Heart left ventricle (tissue), 16 donors: Measurements from ENCODE around the gene OR51B2. TPM values are rescaled to one million over a fixed set of nuclear protein-coding genes. Genes with fewer than 3 reads are reported as not detected.

ENCODE experiments used
- ATAC-seq, 4 donors: fragments of 200-7000 bp; cut with Tn5 transposase; one replicate each; pipeline ENCODE4 v1.9.1; 2020 to 2022; ENCODE audit warnings: moderate library complexity in 4 of 4, mild to moderate bottlenecking in 3 of 4, moderate number of reproducible peaks in 1 of 4
- DNase-seq, 5 donors: peaks; one replicate each; pipeline ENCODE4 v3.0.0-alpha.2; 2020
- H3K27ac ChIP-seq, 12 donors: fragments of 200-600 bp; sonication (generic) in 4 of 12; one replicate each; pipeline versions ENCODE4 v1.5.0 to v1.8.0; 2016 to 2022; ENCODE audit warnings: mild to moderate bottlenecking in 2 of 12
- H3K27me3 ChIP-seq, 9 donors: fragments of 200-600 bp; sonication (generic) in 2 of 9; one replicate each; pipeline versions ENCODE4 v1.5.1 to v1.8.0; 2016 to 2022; ENCODE audit warnings: mild to moderate bottlenecking in 3 of 9
- H3K36me3 ChIP-seq, 9 donors: fragments of 200-600 bp; sonication (generic) in 2 of 9; one replicate each; pipeline versions ENCODE4 v1.5.0 to v1.8.0; 2018 to 2022; ENCODE audit warnings: mild to moderate bottlenecking in 2 of 9
- H3K4me1 ChIP-seq, 12 donors: fragments of 200-600 bp; sonication (generic) in 4 of 12; one replicate each; pipeline versions ENCODE4 v1.5.0 to v1.8.0; 2016 to 2022; ENCODE audit warnings: mild to moderate bottlenecking in 3 of 12
- H3K4me3 ChIP-seq, 12 donors: fragments of 200-600 bp; sonication (generic) in 4 of 12; one replicate each; pipeline versions ENCODE4 v1.5.0 to v1.8.0; 2017 to 2022; ENCODE audit warnings: mild to moderate bottlenecking in 9 of 12, moderate library complexity in 4 of 12
- H3K9me3 ChIP-seq, 12 donors: fragments of 200-600 bp; sonication (generic) in 4 of 12; one replicate each; pipeline versions ENCODE4 v1.5.0 to v1.8.0; 2016 to 2022; ENCODE audit warnings: mild to moderate bottlenecking in 1 of 12
- POLR2A ChIP-seq, 2 donors: fragments of 450-650 bp; IDR thresholded peaks; one replicate each; pipeline ENCODE4 v1.6.1; 2017; ENCODE audit warnings: antibody characterized with exemption in 2 of 2, mild to moderate bottlenecking in 2 of 2, moderate library complexity in 2 of 2
- WGBS, 4 donors: extraction: QIAGEN DNeasy Blood & Tissue Kit in 2 of 4; methylation state at CpG; one replicate each; pipeline versions ENCODE4 v1.1.5 to v1.1.7; 2013 to 2018; 5-methylcytosine and 5-hydroxymethylcytosine counted together
- intact Hi-C, 10 donors: fragments of 100-400 bp; cut with DNase I; formaldehyde crosslinking; loops; one replicate each; pipeline versions ENCODE4 v1.11.1 to v1.14.2; 2022
- polyA plus RNA-seq, 2 donors: library from polyadenylated mRNA; stranded (reverse); fragments of 200-250 nt; gene quantifications; one replicate each; pipeline ENCODE4 v1.2.3, GENCODE V29; 2013
- total RNA-seq, 9 donors: library from RNA; depleted of rRNA in 2 of 9; stranded (reverse); fragments of >200 nt in 2 of 9; fragmentation: NEBNext Ultra II Directional in 3 of 9; extraction: Animal tissue kit (Norgen Biotek cat#: 25700) in 3 of 9; gene quantifications; one replicate each; pipeline versions ENCODE4 v1.1.0 to v1.2.4, GENCODE V29; 2016 to 2023
- TF ChIP-seq, protein P1 (sequence below), 12 donors: fragments of 200-600 bp; sonication (generic) in 4 of 12; IDR thresholded peaks; one replicate each; pipeline versions ENCODE4 v1.5.0 to v1.8.0; 2018 to 2022; ENCODE audit warnings: antibody characterized with exemption in 12 of 12, mild to moderate bottlenecking in 5 of 12
- donor health status: ischemic (EF 13 %, LVEDD 7.1; RV severe dilation, severe dysfunction).
- donor health status: healthy with polysubstance abuse.
- donor health status: DM: no; HTN: yes; CAD: no.
- donor health status: DM: no; HTN: no; CAD: no.
- donor health status: ischemic (EF 25% LVEDD 6.9; RV normal size, moderate dysfunction).
- donor health status: ischemic (EF 25% LVEDD 5.7; RV mildly dilated, moderate dysfunction).
- donor health status: healthy.
- donor health status: DM: yes; HTN: yes; CAD: no.
- donor health status: ischemic (EF 35%, LVEDD 5.7; RV mildly dilated, moderate dysfunction).
- donor health status: nonischemic (EF 11% LVEDD 7.7; RV severe dilation, severe dysfunction).
- donor health status: DM: yes; HTN: yes; CAD: no.
- donor health status: PGD.
- donor health status: ischemic (EF 29% LVEDD 5.4; RV normal size, mild dysfunction).
- donor health status: nonischemic (EF 23%, LVEDD 6.1; RV moderate dilation, normal function).

Gene OR51B2
- total and polyA plus RNA-seq, 11 donors = not detected

GRCh38 chr11:5310423-5310822, 13.7 kb downstream of the OR51B2 start:
- Histone ChIP-seq H3K4me1 (no peaks in the 10 kb centered on the region), H3K4me3 (no peak overlapping the region), H3K36me3 (no peaks in the 10 kb centered on the region), H3K27ac (no peak overlapping the region), H3K9me3 (peaks cover 0 to 2% (median 0%) of the 10 kb centered on the region in 12 donors), H3K27me3 (no peaks in the 10 kb centered on the region)
- 90 to 100% (median 95%) methylated on average over 1 of the region's 1 CpG for WGBS, 4 donors
- no peak for DNase-seq
- ATAC-seq = no peak
- TF ChIP-seq, protein P1, sequence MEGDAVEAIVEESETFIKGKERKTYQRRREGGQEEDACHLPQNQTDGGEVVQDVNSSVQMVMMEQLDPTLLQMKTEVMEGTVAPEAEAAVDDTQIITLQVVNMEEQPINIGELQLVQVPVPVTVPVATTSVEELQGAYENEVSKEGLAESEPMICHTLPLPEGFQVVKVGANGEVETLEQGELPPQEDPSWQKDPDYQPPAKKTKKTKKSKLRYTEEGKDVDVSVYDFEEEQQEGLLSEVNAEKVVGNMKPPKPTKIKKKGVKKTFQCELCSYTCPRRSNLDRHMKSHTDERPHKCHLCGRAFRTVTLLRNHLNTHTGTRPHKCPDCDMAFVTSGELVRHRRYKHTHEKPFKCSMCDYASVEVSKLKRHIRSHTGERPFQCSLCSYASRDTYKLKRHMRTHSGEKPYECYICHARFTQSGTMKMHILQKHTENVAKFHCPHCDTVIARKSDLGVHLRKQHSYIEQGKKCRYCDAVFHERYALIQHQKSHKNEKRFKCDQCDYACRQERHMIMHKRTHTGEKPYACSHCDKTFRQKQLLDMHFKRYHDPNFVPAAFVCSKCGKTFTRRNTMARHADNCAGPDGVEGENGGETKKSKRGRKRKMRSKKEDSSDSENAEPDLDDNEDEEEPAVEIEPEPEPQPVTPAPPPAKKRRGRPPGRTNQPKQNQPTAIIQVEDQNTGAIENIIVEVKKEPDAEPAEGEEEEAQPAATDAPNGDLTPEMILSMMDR (IDR thresholded peaks at IDR 0.05) = no peak
- no peak for TF ChIP-seq POLR2A (IDR thresholded peaks at IDR 0.05)
- intact Hi-C loops = no loop called here

- ATAC-seq (no peak), DNase-seq (no peak)
- Histone ChIP-seq H3K9me3 (no peaks in the 10 kb centered on the region), H3K27me3 (no peaks in the 10 kb centered on the region), H3K4me1 (no peaks in the 10 kb centered on the region), H3K36me3 (no peaks in the 10 kb centered on the region), H3K27ac (no peak overlapping the region), H3K4me3 (no peak overlapping the region)
- intact Hi-C loops = no loop called here
- TF ChIP-seq, protein P1 (IDR thresholded peaks at IDR 0.05) = no peak
- TF ChIP-seq POLR2A (IDR thresholded peaks at IDR 0.05) = no peak
- WGBS, 4 donors = 77 to 86% (median 82%) methylated on average over 2 of the region's 2 CpGs
Measured at GRCh38 chr11:5307256-5308019, 16.7 kb downstream of the OR51B2 start.

GRCh38 chr11:5304046-5304445, 20.1 kb downstream of the OR51B2 start:
- ATAC-seq = no peak

DNA sequence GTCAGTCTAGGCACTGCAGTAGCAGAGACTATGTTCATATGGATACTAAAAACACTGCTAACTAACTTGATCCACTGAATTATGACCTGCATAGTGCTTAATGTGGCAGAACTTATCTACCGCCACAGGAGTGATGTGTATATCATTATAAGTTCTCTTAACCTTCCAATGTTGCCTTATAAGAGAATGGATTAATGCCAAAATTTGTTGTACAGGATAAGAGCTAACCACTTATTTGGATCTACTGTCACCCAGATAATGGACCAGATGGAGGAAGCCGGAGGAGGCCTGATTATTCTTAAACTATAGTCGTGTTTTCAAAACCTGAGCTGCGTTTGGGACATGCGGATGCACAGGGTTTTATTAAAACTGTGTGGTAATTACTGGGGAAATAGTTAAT, 20.5 kb downstream of the OR51B2 start:
- 55 to 71% (median 63%) methylated on average over 5 of the region's 5 CpGs for WGBS, 4 donors

More at GRCh38 chr11:5304046-5304445, 20.1 kb downstream of the OR51B2 start:
- WGBS, 4 donors = 53 to 94% (median 90%) methylated on average over 1 of the region's 1 CpG
- Histone ChIP-seq H3K4me1 (no peaks in the 10 kb centered on the region), H3K4me3 (no peak overlapping the region), H3K27me3 (no peaks in the 10 kb centered on the region), H3K27ac (no peak overlapping the region), H3K36me3 (no peaks in the 10 kb centered on the region), H3K9me3 (no peaks in the 10 kb centered on the region)
- no peak for DNase-seq
- intact Hi-C loops = no loop called here
- TF ChIP-seq, protein P1 (IDR thresholded peaks at IDR 0.05) = no peak
- no peak for TF ChIP-seq POLR2A (IDR thresholded peaks at IDR 0.05)

More for the DNA sequence above, 20.5 kb downstream of the OR51B2 start:
- no peaks in the 10 kb centered on the region for H3K36me3 ChIP-seq
- no peaks in the 10 kb centered on the region for H3K27me3 ChIP-seq
- no peak for DNase-seq
- H3K27ac ChIP-seq = no peak overlapping the region
- no peak for ATAC-seq
- no peak overlapping the region for H3K4me3 ChIP-seq
- no peaks in the 10 kb centered on the region for H3K9me3 ChIP-seq
- intact Hi-C loops = no loop called here
- no peak for TF ChIP-seq POLR2A (IDR thresholded peaks at IDR 0.05)
- TF ChIP-seq, protein P1 (IDR thresholded peaks at IDR 0.05) = no peak
- H3K4me1 ChIP-seq = no peaks in the 10 kb centered on the region
